Measurements from ENCODE around the gene POLR3F.
"Not testable (repeated sequence)": the region's sequence is repeated elsewhere in the genome, so short reads cannot be mapped to it uniquely, and the experiment has no call there.

Gene POLR3F

DNA sequence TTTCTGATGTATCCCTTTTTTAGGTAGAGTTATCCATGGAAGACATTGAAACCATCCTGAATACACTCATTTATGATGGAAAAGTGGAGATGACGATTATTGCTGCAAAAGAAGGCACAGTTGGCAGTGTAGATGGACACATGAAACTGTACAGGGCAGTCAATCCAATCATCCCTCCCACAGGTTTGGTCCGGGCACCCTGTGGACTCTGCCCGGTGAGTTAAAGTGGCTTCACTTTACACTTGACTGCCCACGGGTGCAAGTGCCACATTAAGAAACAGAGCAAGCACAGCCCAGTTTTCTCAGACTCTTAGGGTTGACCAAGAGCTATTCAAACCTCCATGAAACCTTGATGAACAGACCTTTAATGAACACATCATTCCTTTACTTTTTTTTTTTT lies 14.4 kb downstream of the POLR3F start:
- no peaks in the 10 kb centered on the region for H3K4me1 ChIP-seq (ENCODE audit: insufficient read depth, poor library complexity, severe bottlenecking)
- ATAC-seq (ENCODE audit: low read depth) (no peak), DNase-seq (ENCODE audit: low spot score) (no peak)
- no peaks in the 10 kb centered on the region for H3K27me3 ChIP-seq (ENCODE audit: insufficient read depth, poor library complexity, severe bottlenecking)
- no peak overlapping the region for H3K27ac ChIP-seq (ENCODE audit: poor library complexity, severe bottlenecking)
- H3K9me3 ChIP-seq (ENCODE audit: severe bottlenecking) = no peaks in the 10 kb centered on the region
- no peak for TF ChIP-seq CTCF (IDR thresholded peaks at IDR 0.05; ENCODE audit: poor library complexity, severe bottlenecking)
- no peak overlapping the region for H3K4me3 ChIP-seq (ENCODE audit: severe bottlenecking)
- H3K36me3 ChIP-seq (ENCODE audit: low read depth) = peaks cover 77% of the 10 kb centered on the region

DNA sequence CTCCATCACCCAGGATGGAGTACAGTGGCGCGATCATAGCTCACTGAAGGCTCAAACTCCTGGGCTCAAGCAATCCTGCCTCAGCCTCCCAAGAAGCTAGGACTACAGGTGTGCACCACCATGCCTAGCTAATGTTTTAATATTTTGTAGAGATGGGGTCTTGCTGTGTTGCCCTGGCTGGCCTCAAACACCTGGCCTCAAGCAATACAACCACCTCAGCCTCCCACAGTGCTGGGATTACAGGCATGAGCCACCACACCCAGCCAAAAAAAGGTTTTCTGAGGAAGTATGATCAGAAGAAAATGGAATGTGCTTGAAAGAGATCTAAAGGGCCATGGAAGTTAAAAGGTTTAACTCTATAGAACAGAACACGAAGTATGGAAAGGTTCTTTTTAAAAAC lies 21.1 kb downstream of the POLR3F start:
- Histone ChIP-seq H3K4me1 (ENCODE audit: insufficient read depth, poor library complexity, severe bottlenecking) (no peaks in the 10 kb centered on the region), H3K9me3 (ENCODE audit: severe bottlenecking) (no peaks in the 10 kb centered on the region), H3K27me3 (ENCODE audit: insufficient read depth, poor library complexity, severe bottlenecking) (no peaks in the 10 kb centered on the region), H3K36me3 (ENCODE audit: low read depth) (peaks cover 55% of the 10 kb centered on the region), H3K27ac (ENCODE audit: poor library complexity, severe bottlenecking) (no peak overlapping the region), H3K4me3 (ENCODE audit: severe bottlenecking) (no peak overlapping the region)
- no peak for ATAC-seq (ENCODE audit: low read depth)
- no peak for DNase-seq (ENCODE audit: low spot score)
- no peak for TF ChIP-seq CTCF (IDR thresholded peaks at IDR 0.05; ENCODE audit: poor library complexity, severe bottlenecking)

DNA sequence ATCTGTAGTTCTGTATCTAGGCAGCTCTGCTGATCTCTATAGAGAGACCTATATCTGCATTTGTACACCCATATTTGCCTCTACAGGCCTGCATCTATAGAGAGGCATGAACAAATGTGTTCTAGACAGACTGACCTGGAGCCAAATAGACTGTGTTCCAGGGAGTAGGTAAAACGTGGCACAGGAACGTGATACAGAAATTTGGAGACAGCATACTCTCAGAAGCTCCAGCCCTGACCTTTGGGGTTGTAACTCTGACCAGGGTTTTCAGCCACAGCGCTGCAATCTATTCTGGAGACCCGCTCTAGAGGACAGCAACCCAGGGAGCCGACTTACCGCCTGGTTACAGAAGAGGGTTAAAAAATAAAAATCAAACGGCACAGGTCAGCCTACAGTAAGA lies 28.9 kb downstream of the POLR3F start:
- Histone ChIP-seq H3K4me3 (ENCODE audit: severe bottlenecking) (peak overlapping the region; percentile 81), H3K9me3 (ENCODE audit: severe bottlenecking) (no peaks in the 10 kb centered on the region), H3K4me1 (ENCODE audit: insufficient read depth, poor library complexity, severe bottlenecking) (peaks cover 3% of the 10 kb centered on the region), H3K36me3 (ENCODE audit: low read depth) (peaks cover 4% of the 10 kb centered on the region), H3K27ac (ENCODE audit: poor library complexity, severe bottlenecking) (no peak overlapping the region), H3K27me3 (ENCODE audit: insufficient read depth, poor library complexity, severe bottlenecking) (no peaks in the 10 kb centered on the region)
- TF ChIP-seq CTCF (IDR thresholded peaks at IDR 0.05; ENCODE audit: poor library complexity, severe bottlenecking) = no peak
- ATAC-seq (ENCODE audit: low read depth) = no peak
- DNase-seq (ENCODE audit: low spot score) = no peak

DNA sequence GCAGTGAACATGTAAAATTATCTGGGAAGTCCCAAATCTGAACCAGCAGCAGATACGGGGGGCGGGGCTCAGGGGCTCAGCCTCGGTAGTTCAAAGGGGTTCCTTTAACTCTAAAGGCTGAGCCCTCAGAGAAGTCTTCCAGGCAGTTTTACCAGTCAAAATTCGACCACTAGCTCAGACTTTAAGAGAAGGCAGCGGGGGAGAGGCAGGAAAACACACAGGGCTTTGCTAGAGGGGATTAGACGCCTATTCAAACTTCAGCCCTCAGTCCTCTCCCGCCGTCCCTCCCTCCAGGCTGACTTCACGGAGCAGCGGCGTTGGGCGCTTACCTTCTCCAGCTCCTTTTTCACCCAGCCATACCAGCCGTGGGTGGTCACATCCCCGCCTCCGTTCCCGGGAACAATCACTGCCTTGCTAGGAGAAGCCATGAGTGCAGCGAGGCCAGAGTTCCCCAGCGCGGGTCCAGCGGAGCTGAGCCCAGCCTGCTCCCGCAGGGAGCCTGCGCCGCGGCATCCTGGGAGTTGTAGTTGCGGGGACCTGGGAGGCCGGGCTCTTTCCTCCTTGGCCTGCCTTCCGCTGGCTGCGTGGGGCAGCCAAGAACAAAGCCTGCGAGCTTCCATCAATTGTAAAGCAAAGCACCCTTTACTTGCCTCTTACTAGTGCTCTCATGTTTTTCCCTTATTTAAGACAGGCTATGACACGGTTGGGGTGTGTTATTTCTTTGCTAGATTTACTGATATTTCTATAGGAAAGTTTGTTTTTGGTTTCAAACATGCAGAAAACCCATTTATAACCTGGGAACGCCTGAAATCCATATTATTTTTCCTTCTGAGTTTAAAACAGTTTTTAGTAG lies 29.8 kb downstream of the POLR3F start, which contains the start of gene RBBP9:
Gene RBBP9 (minus strand): TSS at position 486 of the 853 bp plus-strand sequence. CDS start 58 bp downstream, at position 428.
- DNase-seq (ENCODE audit: low spot score) (peak; percentile 83), ATAC-seq (ENCODE audit: low read depth) (peak; percentile 100)
- H3K4me3 ChIP-seq (ENCODE audit: severe bottlenecking) = peak within 1 kb of the TSS; percentile 81
- no peak within 1 kb of the TSS for H3K27ac ChIP-seq (ENCODE audit: poor library complexity, severe bottlenecking)
- H3K36me3 ChIP-seq (ENCODE audit: low read depth) = no peaks in the 10 kb centered on the region
- no peaks in the 10 kb centered on the region for H3K9me3 ChIP-seq (ENCODE audit: severe bottlenecking)
- H3K27me3 ChIP-seq (ENCODE audit: insufficient read depth, poor library complexity, severe bottlenecking) = no peaks in the 10 kb centered on the region
- no peak for TF ChIP-seq CTCF (IDR thresholded peaks at IDR 0.05; ENCODE audit: poor library complexity, severe bottlenecking)
- peaks cover 3% of the 10 kb centered on the region for H3K4me1 ChIP-seq (ENCODE audit: insufficient read depth, poor library complexity, severe bottlenecking)

GRCh38 chr20:18497603-18498002 lies 30.4 kb downstream of the POLR3F start:
- H3K27me3 ChIP-seq (ENCODE audit: insufficient read depth, poor library complexity, severe bottlenecking) = no peaks in the 10 kb centered on the region
- H3K4me1 ChIP-seq (ENCODE audit: insufficient read depth, poor library complexity, severe bottlenecking) = peaks cover 3% of the 10 kb centered on the region
- no peaks in the 10 kb centered on the region for H3K9me3 ChIP-seq (ENCODE audit: severe bottlenecking)
- no peak for DNase-seq (ENCODE audit: low spot score)
- no peak for TF ChIP-seq CTCF (IDR thresholded peaks at IDR 0.05; ENCODE audit: poor library complexity, severe bottlenecking)
- no peaks in the 10 kb centered on the region for H3K36me3 ChIP-seq (ENCODE audit: low read depth)
- no peak overlapping the region for H3K4me3 ChIP-seq (ENCODE audit: severe bottlenecking)
- H3K27ac ChIP-seq (ENCODE audit: poor library complexity, severe bottlenecking) = no peak overlapping the region
- no peak for ATAC-seq (ENCODE audit: low read depth)

DNA sequence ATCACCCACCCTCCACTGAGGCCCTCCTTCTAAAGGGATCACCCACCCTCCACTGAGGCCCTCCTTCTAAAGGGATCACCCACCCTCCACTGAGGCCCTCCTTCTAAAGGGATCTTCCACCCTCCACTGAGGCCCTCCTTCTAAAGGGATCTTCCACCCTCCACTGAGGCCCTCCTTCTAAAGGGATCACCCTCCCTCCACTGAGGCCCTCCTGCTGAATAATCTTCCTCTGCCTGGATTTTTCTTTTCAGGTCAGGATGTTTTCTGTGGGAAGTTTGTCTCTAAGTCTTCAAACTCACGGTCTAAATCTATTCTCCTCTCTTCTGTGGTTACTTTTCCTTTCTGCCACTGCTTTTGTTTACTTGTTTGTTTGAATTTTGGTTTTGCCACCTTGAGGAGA lies 34.5 kb downstream of the POLR3F start:
- ATAC-seq (ENCODE audit: low read depth); DNase-seq (ENCODE audit: low spot score): not testable (repeated sequence)

More for the DNA sequence above, 34.5 kb downstream of the POLR3F start:
- H3K27me3 ChIP-seq (ENCODE audit: insufficient read depth, poor library complexity, severe bottlenecking); H3K9me3 ChIP-seq (ENCODE audit: severe bottlenecking); H3K4me3 ChIP-seq (ENCODE audit: severe bottlenecking); H3K36me3 ChIP-seq (ENCODE audit: low read depth); H3K4me1 ChIP-seq (ENCODE audit: insufficient read depth, poor library complexity, severe bottlenecking); H3K27ac ChIP-seq (ENCODE audit: poor library complexity, severe bottlenecking): not testable (repeated sequence)

All from RWPE2 (cell line).